ENCODE data around the gene IGHMBP2.

- no peak for TF ChIP-seq SPI1 (IDR thresholded peaks at IDR 0.05; ENCODE audit: low read depth, low read length)
- TF ChIP-seq POLR2A (IDR thresholded peaks at IDR 0.05; ENCODE audit: low read depth, low read length) = no peak
- TF ChIP-seq POLR2AphosphoS5 (IDR thresholded peaks at IDR 0.05; ENCODE audit: low read depth, low read length) = no peak
Observed at GRCh38 chr11:68948496-68948895, 44.8 kb downstream of the IGHMBP2 start.

Data from GM12891 (cell line).